Neutrophil (primary cell): ENCODE measurements around the gene MAST4.

ENCODE experiments used
- H3K27ac ChIP-seq: fragments of 200-600 bp; sonication (generic); 2 replicates; pipeline ENCODE4 v1.5.1; 2016; ENCODE audit warnings: mild to moderate bottlenecking, moderate library complexity
- H3K27me3 ChIP-seq: fragments of 200-600 bp; sonication (generic); 2 replicates; pipeline ENCODE4 v1.6.0; 2016; ENCODE audit warnings: mild to moderate bottlenecking
- H3K36me3 ChIP-seq: fragments of 200-600 bp; sonication (generic); 2 replicates; pipeline ENCODE4 v1.5.1; 2017
- H3K4me1 ChIP-seq, 2 experiments: fragments of 200-600 bp in 1 of 2; sonication (generic) in 1 of 2; 1 replicate in 1 of 2; 2 replicates in 1 of 2; pipeline versions ENCODE4 v1.5.1 to v1.6.1; 2013 to 2016; ENCODE audit warnings: low read depth in 1 of 2, low read length in 1 of 2, mild to moderate bottlenecking in 1 of 2, moderate library complexity in 1 of 2; ENCODE audit not compliant: control insufficient read depth in 1 of 2, insufficient read depth in 1 of 2
- H3K4me3 ChIP-seq, 2 experiments: fragments of 200-600 bp in 1 of 2; sonication (generic) in 1 of 2; 1 replicate in 1 of 2; 2 replicates in 1 of 2; pipeline ENCODE4 v1.5.1; 2013 to 2016; ENCODE audit warnings: low read depth in 1 of 2, low read length in 1 of 2, mild to moderate bottlenecking in 1 of 2, moderate library complexity in 1 of 2
- H3K9me3 ChIP-seq: fragments of 200-600 bp; sonication (generic); 2 replicates; pipeline ENCODE4 v1.5.1; 2016
- TF ChIP-seq, protein P1 (sequence below): fragments of 200-600 bp; sonication (generic); IDR thresholded peaks from 2 replicates; pipeline ENCODE4 v1.5.1; 2016; ENCODE audit warnings: antibody characterized with exemption

The MAST4 gene

GRCh38 chr5:66922881-66923280 lies 326.7 kb downstream of the MAST4 start:
- TF ChIP-seq, protein P1, sequence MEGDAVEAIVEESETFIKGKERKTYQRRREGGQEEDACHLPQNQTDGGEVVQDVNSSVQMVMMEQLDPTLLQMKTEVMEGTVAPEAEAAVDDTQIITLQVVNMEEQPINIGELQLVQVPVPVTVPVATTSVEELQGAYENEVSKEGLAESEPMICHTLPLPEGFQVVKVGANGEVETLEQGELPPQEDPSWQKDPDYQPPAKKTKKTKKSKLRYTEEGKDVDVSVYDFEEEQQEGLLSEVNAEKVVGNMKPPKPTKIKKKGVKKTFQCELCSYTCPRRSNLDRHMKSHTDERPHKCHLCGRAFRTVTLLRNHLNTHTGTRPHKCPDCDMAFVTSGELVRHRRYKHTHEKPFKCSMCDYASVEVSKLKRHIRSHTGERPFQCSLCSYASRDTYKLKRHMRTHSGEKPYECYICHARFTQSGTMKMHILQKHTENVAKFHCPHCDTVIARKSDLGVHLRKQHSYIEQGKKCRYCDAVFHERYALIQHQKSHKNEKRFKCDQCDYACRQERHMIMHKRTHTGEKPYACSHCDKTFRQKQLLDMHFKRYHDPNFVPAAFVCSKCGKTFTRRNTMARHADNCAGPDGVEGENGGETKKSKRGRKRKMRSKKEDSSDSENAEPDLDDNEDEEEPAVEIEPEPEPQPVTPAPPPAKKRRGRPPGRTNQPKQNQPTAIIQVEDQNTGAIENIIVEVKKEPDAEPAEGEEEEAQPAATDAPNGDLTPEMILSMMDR: no peak
- H3K36me3 ChIP-seq: no peaks in the 10 kb centered on the region
- H3K27me3 ChIP-seq: no peaks in the 10 kb centered on the region
- H3K4me1 ChIP-seq: no peaks in the 10 kb centered on the region
- no peak overlapping the region for H3K27ac ChIP-seq
- H3K4me3 ChIP-seq: no peak overlapping the region
- no peaks in the 10 kb centered on the region for H3K9me3 ChIP-seq

- Histone ChIP-seq H3K27ac (no peak overlapping the region), H3K27me3 (no peaks in the 10 kb centered on the region), H3K9me3 (no peaks in the 10 kb centered on the region), H3K4me3 (no peak overlapping the region), H3K36me3 (no peaks in the 10 kb centered on the region), H3K4me1 (no peaks in the 10 kb centered on the region)
- TF ChIP-seq, protein P1: no peak
Measured at GRCh38 chr5:66923457-66923856, 327.3 kb downstream of the MAST4 start.

GRCh38 chr5:66923922-66924321 lies 327.7 kb downstream of the MAST4 start:
- Histone ChIP-seq H3K4me1 (no peaks in the 10 kb centered on the region), H3K27ac (no peak overlapping the region), H3K27me3 (no peaks in the 10 kb centered on the region), H3K4me3 (no peak overlapping the region), H3K9me3 (no peaks in the 10 kb centered on the region), H3K36me3 (no peaks in the 10 kb centered on the region)
- TF ChIP-seq, protein P1: no peak

GRCh38 chr5:66927140-66927539 lies 330.9 kb downstream of the MAST4 start:
- Histone ChIP-seq H3K36me3 (no peaks in the 10 kb centered on the region), H3K4me1 (peaks cover 0 to 8% of the 10 kb centered on the region in 2 experiments), H3K4me3 (no peak overlapping the region), H3K27me3 (no peaks in the 10 kb centered on the region), H3K27ac (no peak overlapping the region), H3K9me3 (no peaks in the 10 kb centered on the region)
- TF ChIP-seq, protein P1: no peak

- Histone ChIP-seq H3K27ac (no peak overlapping the region), H3K36me3 (no peaks in the 10 kb centered on the region), H3K27me3 (no peaks in the 10 kb centered on the region), H3K4me3 (no peak overlapping the region), H3K9me3 (no peaks in the 10 kb centered on the region), H3K4me1 (peaks cover 1 to 8% of the 10 kb centered on the region in 2 experiments)
- TF ChIP-seq, protein P1: no peak
Measured at GRCh38 chr5:66929281-66929680, 333.1 kb downstream of the MAST4 start.

GRCh38 chr5:66929995-66930394 lies 333.8 kb downstream of the MAST4 start:
- Histone ChIP-seq H3K9me3 (no peaks in the 10 kb centered on the region), H3K27me3 (no peaks in the 10 kb centered on the region), H3K4me3 (no peak overlapping the region), H3K4me1 (peaks cover 5 to 8% of the 10 kb centered on the region in 2 experiments), H3K36me3 (no peaks in the 10 kb centered on the region), H3K27ac (no peak overlapping the region)
- TF ChIP-seq, protein P1: no peak
